Cardiac fibroblast (primary cell): Measurements from ENCODE around the gene FAM50A.

Experiments used
- DNase-seq, 2 donors: peaks; one replicate each; pipeline versions ENCODE4 v3.0.0 to v3.0.0-alpha.2; 2010; ENCODE audit warnings: low read depth in 2 of 2
- H3K4me3 ChIP-seq, 2 donors: replicated peaks in 1 of 2; 1 replicate in 1 of 2; 2 replicates in 1 of 2; pipeline ENCODE4 v1.5.1; 2011; ENCODE audit warnings: low read depth in 2 of 2, low read length in 2 of 2, mild to moderate bottlenecking in 2 of 2, moderate library complexity in 1 of 2
- TF ChIP-seq, protein P1 (sequence below): IDR thresholded peaks from one replicate; pipeline ENCODE4 v1.5.1; 2011; ENCODE audit warnings: low read depth, mild to moderate bottlenecking, low read length, inconsistent platforms

The FAM50A gene

DNA sequence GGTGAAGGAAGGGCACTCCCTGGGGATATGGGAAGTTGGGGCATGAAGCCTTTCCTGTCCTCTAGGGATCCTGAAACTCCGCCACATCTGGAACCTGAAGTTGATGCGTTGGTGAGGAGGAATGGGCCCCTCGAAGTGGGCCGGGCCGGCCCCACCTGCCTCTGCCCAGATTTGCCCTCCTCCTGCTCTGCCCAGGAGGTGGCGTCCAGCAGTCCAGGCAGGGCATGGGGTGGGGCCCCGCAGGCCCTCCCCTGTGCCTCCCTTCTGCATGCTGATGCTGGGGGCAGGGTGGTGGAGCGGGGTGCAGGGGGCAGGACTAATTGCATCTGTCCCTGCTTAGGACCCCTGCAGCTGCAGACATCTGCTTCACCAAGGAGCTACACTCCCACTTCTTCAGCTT, 30.8 kb upstream of the FAM50A start:
- TF ChIP-seq, protein P1, sequence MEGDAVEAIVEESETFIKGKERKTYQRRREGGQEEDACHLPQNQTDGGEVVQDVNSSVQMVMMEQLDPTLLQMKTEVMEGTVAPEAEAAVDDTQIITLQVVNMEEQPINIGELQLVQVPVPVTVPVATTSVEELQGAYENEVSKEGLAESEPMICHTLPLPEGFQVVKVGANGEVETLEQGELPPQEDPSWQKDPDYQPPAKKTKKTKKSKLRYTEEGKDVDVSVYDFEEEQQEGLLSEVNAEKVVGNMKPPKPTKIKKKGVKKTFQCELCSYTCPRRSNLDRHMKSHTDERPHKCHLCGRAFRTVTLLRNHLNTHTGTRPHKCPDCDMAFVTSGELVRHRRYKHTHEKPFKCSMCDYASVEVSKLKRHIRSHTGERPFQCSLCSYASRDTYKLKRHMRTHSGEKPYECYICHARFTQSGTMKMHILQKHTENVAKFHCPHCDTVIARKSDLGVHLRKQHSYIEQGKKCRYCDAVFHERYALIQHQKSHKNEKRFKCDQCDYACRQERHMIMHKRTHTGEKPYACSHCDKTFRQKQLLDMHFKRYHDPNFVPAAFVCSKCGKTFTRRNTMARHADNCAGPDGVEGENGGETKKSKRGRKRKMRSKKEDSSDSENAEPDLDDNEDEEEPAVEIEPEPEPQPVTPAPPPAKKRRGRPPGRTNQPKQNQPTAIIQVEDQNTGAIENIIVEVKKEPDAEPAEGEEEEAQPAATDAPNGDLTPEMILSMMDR, result no peak
- no peak overlapping the region for H3K4me3 ChIP-seq
- no peak for DNase-seq

DNA sequence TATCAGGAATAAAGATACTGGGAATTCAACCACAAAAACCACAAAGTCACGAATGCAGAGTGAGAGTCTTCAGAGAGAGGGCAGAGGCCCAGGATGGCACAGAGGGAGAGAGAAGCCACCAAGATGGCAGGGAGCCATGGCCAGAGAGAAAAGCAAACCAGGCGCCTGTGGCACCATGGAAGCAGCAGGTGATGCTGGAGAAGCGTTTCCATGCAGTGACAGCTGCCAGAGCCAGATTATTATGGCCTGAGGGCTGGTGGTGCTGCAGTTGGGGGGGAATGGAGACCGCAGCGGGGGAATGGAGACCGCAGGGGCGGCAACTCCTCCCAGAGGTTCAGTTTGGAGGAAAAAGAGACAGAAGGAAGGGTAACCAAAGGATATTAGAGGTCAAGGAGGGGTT, 26.8 kb upstream of the FAM50A start:
- TF ChIP-seq, protein P1, result no peak
- H3K4me3 ChIP-seq, result no peak overlapping the region
- no peak for DNase-seq

DNA sequence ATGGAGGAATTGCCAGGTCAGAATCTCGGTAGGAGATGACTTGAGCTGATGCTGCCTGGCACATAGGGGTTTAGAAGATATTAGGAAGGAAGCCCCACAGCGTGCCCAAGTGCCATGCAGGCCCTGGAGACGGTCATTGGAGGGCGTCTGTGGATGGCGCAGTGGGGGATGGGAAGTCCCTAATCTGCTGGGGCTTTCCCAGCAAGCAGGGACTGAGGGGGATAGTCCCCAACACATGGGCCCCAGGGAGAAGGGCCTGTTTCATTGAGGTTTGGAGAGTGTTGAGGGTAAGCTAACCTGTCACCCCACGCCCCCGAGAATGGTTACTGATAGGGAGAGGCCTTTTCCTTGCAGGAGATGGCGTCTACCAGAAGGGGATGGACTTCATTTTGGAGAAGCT, 24.8 kb upstream of the FAM50A start:
- no peak overlapping the region for H3K4me3 ChIP-seq
- no peak for DNase-seq
- TF ChIP-seq, protein P1, result no peak

DNA sequence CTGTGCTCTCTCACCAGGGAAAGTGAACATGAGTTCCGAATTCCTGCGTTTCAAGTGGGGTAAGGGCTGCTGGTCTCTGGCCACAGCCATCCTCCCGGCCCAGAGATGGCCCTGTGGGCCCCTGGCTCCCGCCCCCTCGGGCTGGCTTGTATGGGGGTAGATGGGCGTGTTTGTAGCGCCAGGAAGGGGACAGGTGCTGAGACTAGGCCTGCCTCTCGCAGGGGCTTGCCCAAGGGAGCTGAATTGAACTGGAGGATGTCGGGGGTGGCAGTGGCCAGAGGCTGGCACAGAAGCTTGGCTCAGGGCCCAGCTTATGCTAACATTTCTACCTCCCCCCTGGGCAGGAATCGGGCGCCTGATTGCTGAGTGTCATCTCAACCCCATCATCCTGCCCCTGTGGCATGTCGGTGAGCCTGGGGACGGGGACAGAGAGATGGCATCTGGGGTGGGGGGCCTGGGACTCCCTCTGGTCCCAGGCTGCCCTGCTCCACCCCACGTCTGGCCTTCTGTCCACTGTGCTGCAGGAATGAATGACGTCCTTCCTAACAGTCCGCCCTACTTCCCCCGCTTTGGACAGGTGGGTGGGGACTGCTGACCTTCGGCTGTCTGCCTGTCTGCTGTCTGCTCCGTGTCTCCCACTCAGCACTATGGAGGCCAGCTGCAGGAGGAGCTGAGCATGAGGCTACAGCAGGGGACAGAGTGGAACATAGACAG, 24.1 kb upstream of the FAM50A start:
- H3K4me3 ChIP-seq, result no peak overlapping the region
- TF ChIP-seq, protein P1, result no peak
- DNase-seq, result no peak

DNA sequence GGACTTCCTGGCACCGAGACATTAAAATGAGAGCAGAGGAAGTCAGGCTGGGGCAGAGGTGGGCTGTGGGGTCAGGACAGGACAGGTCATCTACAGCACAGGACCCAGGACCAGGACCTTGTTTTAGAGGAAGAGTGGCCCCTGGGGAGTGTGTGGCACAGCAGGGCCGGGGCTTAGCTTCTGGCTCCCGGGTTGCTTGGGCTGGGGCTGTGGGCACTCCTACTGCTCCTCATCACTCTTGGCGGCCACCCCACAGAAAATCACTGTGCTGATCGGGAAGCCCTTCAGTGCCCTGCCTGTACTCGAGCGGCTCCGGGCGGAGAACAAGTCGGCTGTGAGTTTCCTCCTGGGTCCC, 23.6 kb upstream of the FAM50A start:
- H3K4me3 ChIP-seq, result no peak overlapping the region
- TF ChIP-seq, protein P1, result no peak
- DNase-seq, result no peak

DNA sequence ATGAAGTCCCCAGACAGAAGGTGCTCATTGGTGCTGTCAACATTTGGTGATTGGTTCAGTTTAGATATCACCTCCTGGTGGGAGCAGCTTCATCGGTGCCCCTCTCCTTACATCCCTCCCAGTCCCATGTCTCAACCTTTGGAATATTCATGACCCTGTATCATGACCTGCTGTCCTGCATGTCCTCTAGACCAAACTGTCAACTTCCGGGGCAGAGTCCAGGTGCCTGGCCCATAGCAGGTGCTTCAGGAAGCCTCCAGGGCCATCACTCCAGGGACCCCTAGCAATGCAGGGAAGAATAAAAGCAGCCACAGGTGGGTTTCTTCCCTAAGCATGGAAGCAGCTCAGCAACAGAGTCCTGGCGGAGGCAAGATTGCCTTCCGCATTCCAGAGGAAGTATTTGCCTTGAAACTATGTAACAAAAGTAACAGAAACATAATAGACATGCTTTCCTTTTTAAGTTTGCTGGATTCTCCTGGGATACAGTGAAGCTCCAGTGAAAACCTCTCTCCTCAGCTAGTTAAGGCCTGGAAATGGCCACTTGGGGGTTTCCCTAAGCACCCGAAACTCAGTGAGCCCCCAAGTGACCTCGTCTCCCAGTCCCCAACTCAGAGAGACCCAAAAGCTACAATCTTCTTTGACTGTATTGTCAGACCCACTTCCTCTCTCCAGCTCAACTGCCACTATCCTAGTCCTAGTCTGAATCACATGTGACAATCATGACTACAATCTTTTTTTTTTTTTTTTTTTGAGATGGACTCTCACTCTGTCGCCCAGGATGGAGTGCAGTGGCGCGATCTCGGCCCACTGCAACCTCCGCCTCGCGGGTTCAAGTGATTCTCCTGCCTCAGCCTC, 16.8 kb upstream of the FAM50A start:
- H3K4me3 ChIP-seq, result no peak overlapping the region
- TF ChIP-seq, protein P1, result no peak
- DNase-seq, result no peak
